Measurements from ENCODE around the gene ACAA1.
"Not testable (repeated sequence)": the region's sequence is repeated elsewhere in the genome, so short reads cannot be mapped to it uniquely, and the experiment has no call there.

DNA sequence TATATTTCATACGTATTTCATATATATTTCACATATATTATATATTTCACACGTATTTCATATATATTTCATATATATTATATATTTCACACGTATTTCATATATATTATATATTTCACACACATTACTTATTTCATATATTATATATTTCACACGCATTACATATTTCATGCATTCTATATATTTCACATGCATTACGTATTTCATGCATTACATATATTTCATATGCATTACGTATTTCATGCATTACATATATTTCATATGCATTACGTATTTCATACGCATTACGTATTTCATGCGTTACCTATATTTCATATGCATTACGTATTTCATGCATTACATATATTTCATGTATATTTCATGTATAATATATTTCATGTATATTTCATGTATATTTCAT, 23.8 kb upstream of the ACAA1 start:
- TF ChIP-seq CEBPB (IDR thresholded peaks at IDR 0.05; ENCODE audit: borderline replicate concordance in 1 of 2, low read depth in 2 of 2, low read length in 2 of 2); ETV6 (conservative IDR thresholded peaks at IDR 0.05 in 1 of 2, IDR thresholded peaks at IDR 0.05 in 1 of 2; ENCODE audit: borderline replicate concordance in 1 of 2, low read depth in 1 of 2): not testable (repeated sequence)
- TF ChIP-seq, protein P1, sequence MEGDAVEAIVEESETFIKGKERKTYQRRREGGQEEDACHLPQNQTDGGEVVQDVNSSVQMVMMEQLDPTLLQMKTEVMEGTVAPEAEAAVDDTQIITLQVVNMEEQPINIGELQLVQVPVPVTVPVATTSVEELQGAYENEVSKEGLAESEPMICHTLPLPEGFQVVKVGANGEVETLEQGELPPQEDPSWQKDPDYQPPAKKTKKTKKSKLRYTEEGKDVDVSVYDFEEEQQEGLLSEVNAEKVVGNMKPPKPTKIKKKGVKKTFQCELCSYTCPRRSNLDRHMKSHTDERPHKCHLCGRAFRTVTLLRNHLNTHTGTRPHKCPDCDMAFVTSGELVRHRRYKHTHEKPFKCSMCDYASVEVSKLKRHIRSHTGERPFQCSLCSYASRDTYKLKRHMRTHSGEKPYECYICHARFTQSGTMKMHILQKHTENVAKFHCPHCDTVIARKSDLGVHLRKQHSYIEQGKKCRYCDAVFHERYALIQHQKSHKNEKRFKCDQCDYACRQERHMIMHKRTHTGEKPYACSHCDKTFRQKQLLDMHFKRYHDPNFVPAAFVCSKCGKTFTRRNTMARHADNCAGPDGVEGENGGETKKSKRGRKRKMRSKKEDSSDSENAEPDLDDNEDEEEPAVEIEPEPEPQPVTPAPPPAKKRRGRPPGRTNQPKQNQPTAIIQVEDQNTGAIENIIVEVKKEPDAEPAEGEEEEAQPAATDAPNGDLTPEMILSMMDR (IDR thresholded peaks at IDR 0.05 in 2 of 3, conservative IDR thresholded peaks at IDR 0.05 in 1 of 3; ENCODE audit: control insufficient read depth in 2 of 3, extremely low read depth in 1 of 3, insufficient read depth in 1 of 3, low read depth in 3 of 3, low read length in 3 of 3): not testable (repeated sequence)

Data from GM12878 (cell line).